ENCODE results near the gene ZC3HAV1L.

Gene ZC3HAV1L

GRCh38 chr7:139004321-139005090 is 31.3 kb downstream of the ZC3HAV1L start:
- no peaks in the 10 kb centered on the region for H3K4me1 ChIP-seq (ENCODE audit: control insufficient read depth in 2 of 2, insufficient read depth in 1 of 2, low read depth in 1 of 2, low read length in 2 of 2)
- no peak overlapping the region for H4K91ac ChIP-seq (ENCODE audit: low read depth, low read length, poor library complexity)
- H3K9ac ChIP-seq (ENCODE audit: low read depth, low read length, poor library complexity): no peak overlapping the region
- no peak overlapping the region for H3K4ac ChIP-seq (ENCODE audit: low read length)
- H3K36me3 ChIP-seq (replicated peaks in 1 of 2; ENCODE audit: control insufficient read depth in 2 of 2, insufficient read depth in 2 of 2, low read length in 2 of 2): no peaks in the 10 kb centered on the region
- no peak overlapping the region for H3K4me2 ChIP-seq (ENCODE audit: insufficient read depth, low read length, poor library complexity, severe bottlenecking)
- H3K18ac ChIP-seq (ENCODE audit: low read length): no peak overlapping the region
- H4K8ac ChIP-seq (ENCODE audit: low read depth, low read length): no peak overlapping the region
- H2BK12ac ChIP-seq (ENCODE audit: low read length): no peak overlapping the region
- no peak overlapping the region for H2BK5ac ChIP-seq (ENCODE audit: low read length)
- no peak overlapping the region for H2BK15ac ChIP-seq (ENCODE audit: low read length)
- no peak overlapping the region for H3K4me3 ChIP-seq (ENCODE audit: low read length in 2 of 2)
- DNase-seq (ENCODE audit: low spot score): no peak
- H3K9me3 ChIP-seq (replicated peaks in 1 of 2; ENCODE audit: control insufficient read depth in 2 of 2, insufficient read depth in 1 of 2, low read depth in 1 of 2, low read length in 2 of 2): peaks cover 0 to 9% of the 10 kb centered on the region in 2 donors
- H3K23ac ChIP-seq (ENCODE audit: low read depth, low read length, poor library complexity): no peak overlapping the region
- H2AK5ac ChIP-seq (ENCODE audit: low read depth, low read length): no peak overlapping the region
- H3K27me3 ChIP-seq (ENCODE audit: control insufficient read depth in 3 of 3, insufficient read depth in 3 of 3, low read depth in 1 of 3, low read length in 3 of 3): no peaks in the 10 kb centered on the region
- H3K14ac ChIP-seq (ENCODE audit: low read length): no peak overlapping the region
- no peak overlapping the region for H2BK120ac ChIP-seq (ENCODE audit: low read depth, low read length)
- no peak overlapping the region for H3K27ac ChIP-seq (replicated peaks; ENCODE audit: low read length)
- no peaks in the 10 kb centered on the region for H3K79me1 ChIP-seq (ENCODE audit: low read depth, low read length)
- H2AFZ ChIP-seq (ENCODE audit: low read length): no peak overlapping the region

GRCh38 chr7:138999414-138999813 is 36.4 kb downstream of the ZC3HAV1L start:
- Histone ChIP-seq H4K91ac (ENCODE audit: low read depth, low read length, poor library complexity) (no peak overlapping the region), H2BK12ac (ENCODE audit: low read length) (no peak overlapping the region), H3K27me3 (ENCODE audit: control insufficient read depth in 3 of 3, insufficient read depth in 3 of 3, low read depth in 1 of 3, low read length in 3 of 3) (no peaks in the 10 kb centered on the region), H3K27ac (replicated peaks; ENCODE audit: low read length) (no peak overlapping the region), H3K9me3 (replicated peaks in 1 of 2; ENCODE audit: control insufficient read depth in 2 of 2, insufficient read depth in 1 of 2, low read depth in 1 of 2, low read length in 2 of 2) (peaks cover 0 to 7% of the 10 kb centered on the region in 2 donors), H3K4me3 (ENCODE audit: low read length in 2 of 2) (no peak overlapping the region), H2AK5ac (ENCODE audit: low read depth, low read length) (no peak overlapping the region), H2BK120ac (ENCODE audit: low read depth, low read length) (no peak overlapping the region), H3K18ac (ENCODE audit: low read length) (no peak overlapping the region), H2BK5ac (ENCODE audit: low read length) (no peak overlapping the region), H3K36me3 (replicated peaks in 1 of 2; ENCODE audit: control insufficient read depth in 2 of 2, insufficient read depth in 2 of 2, low read length in 2 of 2) (no peaks in the 10 kb centered on the region), H3K4ac (ENCODE audit: low read length) (no peak overlapping the region), H3K4me1 (ENCODE audit: control insufficient read depth in 2 of 2, insufficient read depth in 1 of 2, low read depth in 1 of 2, low read length in 2 of 2) (no peaks in the 10 kb centered on the region), H4K8ac (ENCODE audit: low read depth, low read length) (no peak overlapping the region), H3K9ac (ENCODE audit: low read depth, low read length, poor library complexity) (no peak overlapping the region), H2BK15ac (ENCODE audit: low read length) (no peak overlapping the region), H3K14ac (ENCODE audit: low read length) (no peak overlapping the region), H3K79me1 (ENCODE audit: low read depth, low read length) (no peaks in the 10 kb centered on the region), H2AFZ (ENCODE audit: low read length) (no peak overlapping the region), H3K23ac (ENCODE audit: low read depth, low read length, poor library complexity) (no peak overlapping the region), H3K4me2 (ENCODE audit: insufficient read depth, low read length, poor library complexity, severe bottlenecking) (no peak overlapping the region)
- DNase-seq (ENCODE audit: low spot score): no peak
- WGBS, 2 donors (ENCODE audit: extremely low coverage in 2 of 2, insufficient read length in 2 of 2, insufficient replicate concordance in 1 of 2): no CpG with 5 or more reads among the region's 3 CpGs

GRCh38 chr7:138992052-138992531 is 43.8 kb downstream of the ZC3HAV1L start:
- no CpG with 5 or more reads among the region's 8 CpGs for WGBS, 2 donors (ENCODE audit: extremely low coverage in 2 of 2, insufficient read length in 2 of 2, insufficient replicate concordance in 1 of 2)
- Histone ChIP-seq H2BK15ac (ENCODE audit: low read length) (no peak overlapping the region), H3K18ac (ENCODE audit: low read length) (no peak overlapping the region), H3K14ac (ENCODE audit: low read length) (no peak overlapping the region), H3K4me1 (ENCODE audit: control insufficient read depth in 2 of 2, insufficient read depth in 1 of 2, low read depth in 1 of 2, low read length in 2 of 2) (peaks cover 0 to 5% of the 10 kb centered on the region in 2 donors), H2BK5ac (ENCODE audit: low read length) (no peak overlapping the region), H2AK5ac (ENCODE audit: low read depth, low read length) (no peak overlapping the region), H2BK12ac (ENCODE audit: low read length) (no peak overlapping the region), H3K4me2 (ENCODE audit: insufficient read depth, low read length, poor library complexity, severe bottlenecking) (no peak overlapping the region), H3K27me3 (ENCODE audit: control insufficient read depth in 3 of 3, insufficient read depth in 3 of 3, low read depth in 1 of 3, low read length in 3 of 3) (no peaks in the 10 kb centered on the region), H4K91ac (ENCODE audit: low read depth, low read length, poor library complexity) (no peak overlapping the region), H3K79me1 (ENCODE audit: low read depth, low read length) (no peaks in the 10 kb centered on the region), H3K4me3 (ENCODE audit: low read length in 2 of 2) (no peak overlapping the region), H4K8ac (ENCODE audit: low read depth, low read length) (no peak overlapping the region), H3K9ac (ENCODE audit: low read depth, low read length, poor library complexity) (no peak overlapping the region), H3K4ac (ENCODE audit: low read length) (no peak overlapping the region), H2BK120ac (ENCODE audit: low read depth, low read length) (no peak overlapping the region), H3K36me3 (replicated peaks in 1 of 2; ENCODE audit: control insufficient read depth in 2 of 2, insufficient read depth in 2 of 2, low read length in 2 of 2) (no peaks in the 10 kb centered on the region), H2AFZ (ENCODE audit: low read length) (no peak overlapping the region), H3K9me3 (replicated peaks in 1 of 2; ENCODE audit: control insufficient read depth in 2 of 2, insufficient read depth in 1 of 2, low read depth in 1 of 2, low read length in 2 of 2) (peaks cover 4 to 8% of the 10 kb centered on the region in 2 donors), H3K27ac (replicated peaks; ENCODE audit: low read length) (no peak overlapping the region), H3K23ac (ENCODE audit: low read depth, low read length, poor library complexity) (no peak overlapping the region)
- DNase-seq (ENCODE audit: low spot score): no peak

GRCh38 chr7:138987686-138988085 is 48.2 kb downstream of the ZC3HAV1L start:
- Histone ChIP-seq H2BK120ac (ENCODE audit: low read depth, low read length) (no peak overlapping the region), H3K9ac (ENCODE audit: low read depth, low read length, poor library complexity) (no peak overlapping the region), H3K27ac (replicated peaks; ENCODE audit: low read length) (no peak overlapping the region), H3K36me3 (replicated peaks in 1 of 2; ENCODE audit: control insufficient read depth in 2 of 2, insufficient read depth in 2 of 2, low read length in 2 of 2) (no peaks in the 10 kb centered on the region), H2AK5ac (ENCODE audit: low read depth, low read length) (no peak overlapping the region), H3K14ac (ENCODE audit: low read length) (no peak overlapping the region), H3K18ac (ENCODE audit: low read length) (no peak overlapping the region), H2BK5ac (ENCODE audit: low read length) (no peak overlapping the region), H3K79me1 (ENCODE audit: low read depth, low read length) (no peaks in the 10 kb centered on the region), H3K23ac (ENCODE audit: low read depth, low read length, poor library complexity) (no peak overlapping the region), H4K8ac (ENCODE audit: low read depth, low read length) (no peak overlapping the region), H3K4me3 (ENCODE audit: low read length in 2 of 2) (no peak overlapping the region), H3K4ac (ENCODE audit: low read length) (no peak overlapping the region), H2BK15ac (ENCODE audit: low read length) (no peak overlapping the region), H3K4me2 (ENCODE audit: insufficient read depth, low read length, poor library complexity, severe bottlenecking) (no peak overlapping the region), H4K91ac (ENCODE audit: low read depth, low read length, poor library complexity) (no peak overlapping the region), H3K27me3 (ENCODE audit: control insufficient read depth in 3 of 3, insufficient read depth in 3 of 3, low read depth in 1 of 3, low read length in 3 of 3) (no peaks in the 10 kb centered on the region), H2BK12ac (ENCODE audit: low read length) (no peak overlapping the region), H3K9me3 (replicated peaks in 1 of 2; ENCODE audit: control insufficient read depth in 2 of 2, insufficient read depth in 1 of 2, low read depth in 1 of 2, low read length in 2 of 2) (peaks cover 4 to 8% of the 10 kb centered on the region in 2 donors), H3K4me1 (ENCODE audit: control insufficient read depth in 2 of 2, insufficient read depth in 1 of 2, low read depth in 1 of 2, low read length in 2 of 2) (peaks cover 0 to 5% of the 10 kb centered on the region in 2 donors), H2AFZ (ENCODE audit: low read length) (no peak overlapping the region)
- no CpG with 5 or more reads among the region's 1 CpG for WGBS, 2 donors (ENCODE audit: extremely low coverage in 2 of 2, insufficient read length in 2 of 2, insufficient replicate concordance in 1 of 2)
- DNase-seq (ENCODE audit: low spot score): no peak
